Activated T-helper 1 cell treated with Interleukin-2 at 50 U/mL for 16 hours (primary cell): Measurements from ENCODE around the gene PPFIA1.
"Not testable (repeated sequence)": the region's sequence is repeated elsewhere in the genome, so short reads cannot be mapped to it uniquely, and the experiment has no call there.

Experiments
- DNase-seq: peaks from one replicate; pipeline ENCODE4 v3.0.0-alpha.2; 2020; ENCODE audit warnings: low read depth

The PPFIA1 gene

DNA sequence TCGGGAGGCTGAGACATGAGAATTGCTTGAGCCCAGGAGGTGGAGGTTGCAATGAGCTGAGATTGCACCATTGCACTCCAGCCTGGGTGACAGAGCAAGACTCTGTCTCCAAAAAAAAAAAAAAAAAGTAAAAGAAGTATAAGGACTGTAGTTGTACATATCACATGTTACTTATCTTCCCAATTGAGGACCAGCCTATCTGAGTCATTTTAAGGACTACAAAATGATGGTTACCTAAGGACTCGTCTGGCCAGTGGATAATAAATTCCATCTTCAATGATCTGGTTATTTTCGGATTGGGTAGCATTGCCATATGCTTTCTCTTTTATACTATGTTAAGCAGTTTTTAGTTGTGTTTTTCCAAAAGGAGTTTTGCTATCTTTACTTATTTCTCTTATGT, 55.3 kb downstream of the PPFIA1 start:
- no peak for DNase-seq

DNA sequence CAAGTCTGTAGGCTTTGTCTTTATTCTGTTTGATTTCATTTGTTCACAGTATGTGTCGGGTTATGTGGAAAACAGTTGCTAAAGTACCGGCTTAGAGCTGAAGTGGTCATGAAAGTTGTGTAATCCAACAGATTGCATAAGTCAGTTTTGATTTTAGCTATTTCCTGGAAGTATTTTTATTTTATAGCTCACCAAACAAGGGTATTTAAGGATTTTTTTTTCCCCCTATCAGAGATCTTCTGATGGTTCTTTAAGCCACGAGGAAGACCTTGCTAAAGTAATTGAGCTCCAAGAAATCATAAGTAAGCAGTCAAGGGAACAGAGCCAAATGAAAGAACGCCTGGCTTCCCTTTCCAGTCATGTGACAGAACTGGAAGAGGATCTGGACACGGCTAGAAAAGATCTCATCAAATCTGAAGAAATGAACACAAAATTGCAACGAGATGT, 55.9 kb downstream of the PPFIA1 start:
- no peak for DNase-seq

DNA sequence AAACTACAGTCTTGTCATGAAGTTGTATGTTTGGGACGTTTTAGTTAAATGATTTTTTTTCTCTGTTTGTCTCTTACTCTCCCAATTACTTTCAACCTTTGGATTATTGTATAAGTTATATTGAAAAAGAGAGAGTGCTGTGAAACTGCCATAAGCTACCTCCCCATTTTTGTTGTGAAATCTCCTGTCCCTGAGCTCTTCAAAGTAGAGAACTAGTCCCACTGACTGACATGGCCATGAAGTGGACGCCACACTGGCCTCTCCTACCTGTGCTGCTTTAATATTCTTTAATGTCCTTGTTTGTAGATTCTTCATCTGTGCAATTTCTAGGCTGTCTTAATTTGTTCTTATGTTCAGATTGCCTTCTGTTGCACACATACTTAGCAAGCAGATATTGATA, 56.3 kb downstream of the PPFIA1 start:
- no peak for DNase-seq

DNA sequence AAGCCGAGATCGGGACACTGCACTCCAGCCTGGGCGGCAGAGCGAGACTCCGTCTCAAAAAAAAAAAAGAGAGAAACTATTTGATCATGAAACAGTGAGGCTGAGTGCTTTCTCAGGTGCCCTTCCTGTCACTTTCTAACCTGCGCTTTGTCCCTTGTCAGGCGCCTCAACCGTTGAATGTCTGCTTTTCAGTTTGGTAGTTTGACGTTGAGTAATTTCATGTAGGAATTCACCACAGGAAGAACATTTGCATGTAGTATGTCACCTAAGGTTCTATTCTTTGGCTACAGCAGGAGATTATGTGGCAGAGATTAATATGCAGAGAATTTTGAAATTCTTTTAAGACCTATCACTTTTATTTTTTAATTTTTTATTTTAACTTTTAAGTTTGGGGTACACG, 57.2 kb downstream of the PPFIA1 start:
- DNase-seq = no peak

DNA sequence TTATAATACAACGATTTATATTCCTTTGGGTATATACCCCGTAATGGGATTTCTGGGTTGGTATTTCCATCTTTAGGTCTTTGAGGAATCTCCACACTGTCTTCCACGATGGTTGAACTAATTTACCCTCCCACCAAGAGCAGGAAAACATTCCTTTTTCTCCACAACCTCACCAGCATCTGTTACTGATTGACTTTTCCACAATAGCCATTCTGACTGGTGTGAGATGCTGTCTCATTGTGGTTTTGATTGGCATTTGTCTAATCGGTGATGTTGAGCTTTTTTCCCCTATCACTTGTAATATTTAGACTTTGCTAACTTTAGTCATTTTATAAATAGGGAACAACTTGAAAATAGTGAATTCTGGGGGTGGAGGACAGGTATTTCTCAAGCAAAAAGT, 58.1 kb downstream of the PPFIA1 start:
- DNase-seq = no peak

DNA sequence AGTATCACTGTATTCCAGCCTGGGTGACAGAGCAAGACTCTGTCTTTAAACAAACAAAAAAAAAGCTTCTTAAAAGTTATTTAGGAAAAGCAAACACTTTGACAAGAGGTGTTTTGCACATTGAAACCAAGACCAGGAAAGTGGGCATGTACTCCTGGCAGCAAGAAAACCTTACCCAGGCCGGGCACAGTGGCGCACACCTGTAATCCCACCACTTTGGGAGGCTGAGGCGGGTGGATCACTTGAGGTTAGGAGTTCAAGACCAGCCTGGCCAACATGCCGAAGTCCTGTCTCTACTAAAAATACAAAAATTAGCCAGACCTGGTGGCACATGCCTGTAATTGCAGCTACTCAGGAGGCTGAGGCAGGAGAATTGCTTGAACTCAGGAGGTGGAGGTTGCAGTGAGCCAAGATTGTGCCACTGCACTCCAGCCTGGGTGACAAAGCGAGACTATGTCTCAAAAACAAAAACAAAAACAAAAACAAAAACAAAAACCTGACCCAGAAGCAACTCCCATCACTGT, 60.9 kb downstream of the PPFIA1 start:
- not testable (repeated sequence) for DNase-seq

DNA sequence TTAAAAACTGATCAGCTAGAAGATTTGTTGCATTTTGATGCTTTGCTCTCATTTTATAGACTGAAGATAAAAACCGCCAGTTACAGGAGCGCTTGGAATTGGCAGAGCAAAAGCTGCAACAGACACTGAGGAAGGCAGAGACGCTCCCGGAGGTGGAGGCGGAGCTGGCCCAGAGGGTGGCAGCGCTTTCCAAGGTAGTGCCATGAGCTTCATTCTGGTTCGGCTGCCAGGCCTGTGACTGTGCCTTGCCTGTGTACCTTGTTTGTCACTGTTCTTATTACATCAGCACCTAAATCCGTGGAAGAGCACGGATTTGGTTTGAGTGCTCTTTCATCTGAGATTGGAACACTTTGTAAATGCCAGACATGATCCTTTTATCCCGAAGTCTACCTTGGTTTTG, 61.4 kb downstream of the PPFIA1 start:
- DNase-seq = no peak

DNA sequence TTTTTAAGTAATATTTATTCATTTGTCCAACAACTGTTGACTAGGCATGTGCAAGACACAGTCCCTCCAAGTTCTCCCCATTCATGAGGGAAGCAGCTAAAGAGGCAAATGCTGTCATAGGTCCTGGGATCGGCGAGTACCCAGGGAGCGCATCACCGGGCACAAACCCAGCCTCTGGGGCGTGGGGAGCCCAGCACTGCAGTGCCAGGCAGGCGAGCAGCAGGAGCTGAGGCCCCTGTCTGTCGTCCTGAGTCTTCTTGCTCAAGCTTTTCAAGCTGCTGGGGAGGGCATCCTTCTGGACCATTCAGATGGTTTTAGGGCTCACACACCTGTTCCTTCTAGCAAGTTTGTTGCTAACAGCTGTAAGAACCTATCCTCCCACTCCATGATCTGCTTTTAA, 62.1 kb downstream of the PPFIA1 start:
- DNase-seq = no peak

DNA sequence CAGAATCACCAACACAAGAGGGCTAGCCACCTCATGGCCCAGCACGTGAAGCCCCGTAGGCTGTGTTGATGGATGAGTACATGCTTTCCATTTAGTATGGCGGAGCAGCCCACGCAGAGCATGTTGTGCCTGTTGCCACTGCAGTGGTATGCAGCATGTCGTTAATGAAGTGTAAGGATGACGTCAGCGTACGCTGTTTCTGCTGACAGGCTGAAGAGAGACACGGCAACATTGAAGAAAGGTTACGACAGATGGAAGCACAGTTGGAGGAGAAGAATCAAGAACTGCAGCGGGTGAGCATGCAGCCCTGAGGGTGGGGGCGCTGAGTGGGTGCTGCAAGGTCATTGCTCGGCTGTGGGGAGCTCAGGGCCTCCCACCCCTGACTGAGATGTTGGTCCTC, 62.8 kb downstream of the PPFIA1 start:
- no peak for DNase-seq

DNA sequence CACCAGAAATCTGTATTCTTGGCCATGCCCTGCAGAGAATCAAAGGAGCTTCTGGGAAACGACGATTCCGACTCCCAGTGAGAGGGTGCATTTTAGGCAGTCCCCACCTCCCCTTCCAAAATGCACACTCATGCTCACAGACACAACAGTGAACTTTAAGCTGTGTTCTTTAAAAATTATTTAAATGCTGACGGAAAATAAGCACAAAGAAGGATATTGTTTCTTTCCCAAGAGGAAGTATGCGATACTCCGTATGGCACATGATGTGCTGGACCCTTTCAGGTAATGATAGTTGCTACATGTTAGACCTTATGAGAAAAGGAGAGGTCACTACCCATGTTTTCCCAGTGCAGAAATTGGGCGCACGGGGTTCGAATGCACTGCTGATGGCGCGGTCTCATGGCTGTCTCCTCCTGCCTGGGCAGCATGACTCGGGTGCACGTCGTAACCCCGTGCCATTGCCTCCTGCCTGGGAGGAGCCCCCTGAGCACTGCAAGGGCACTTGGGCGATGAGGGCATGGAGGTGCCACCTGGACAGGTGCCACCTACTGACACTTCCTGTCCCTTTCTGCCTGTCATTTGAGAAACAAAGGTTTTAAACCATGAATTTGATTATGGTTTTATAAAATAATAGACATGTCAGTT, 64.0 kb downstream of the PPFIA1 start:
- DNase-seq = no peak

DNA sequence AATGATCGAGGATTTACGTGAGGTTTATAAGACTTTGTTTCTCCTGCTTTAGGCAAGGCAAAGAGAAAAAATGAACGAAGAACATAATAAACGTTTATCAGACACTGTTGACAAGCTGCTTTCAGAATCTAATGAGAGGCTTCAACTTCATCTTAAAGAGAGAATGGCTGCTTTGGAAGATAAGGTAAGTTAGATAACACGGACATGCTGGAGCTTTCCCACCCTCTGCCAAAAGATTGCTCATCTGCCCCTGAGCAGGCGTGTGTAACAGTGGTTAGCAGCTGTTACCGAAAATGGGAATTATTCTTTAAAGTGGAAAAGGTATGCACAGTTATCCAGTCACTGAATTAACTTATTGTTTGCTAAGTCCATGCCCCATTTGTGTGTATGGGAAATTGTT, 65.0 kb downstream of the PPFIA1 start:
- DNase-seq = no peak

DNA sequence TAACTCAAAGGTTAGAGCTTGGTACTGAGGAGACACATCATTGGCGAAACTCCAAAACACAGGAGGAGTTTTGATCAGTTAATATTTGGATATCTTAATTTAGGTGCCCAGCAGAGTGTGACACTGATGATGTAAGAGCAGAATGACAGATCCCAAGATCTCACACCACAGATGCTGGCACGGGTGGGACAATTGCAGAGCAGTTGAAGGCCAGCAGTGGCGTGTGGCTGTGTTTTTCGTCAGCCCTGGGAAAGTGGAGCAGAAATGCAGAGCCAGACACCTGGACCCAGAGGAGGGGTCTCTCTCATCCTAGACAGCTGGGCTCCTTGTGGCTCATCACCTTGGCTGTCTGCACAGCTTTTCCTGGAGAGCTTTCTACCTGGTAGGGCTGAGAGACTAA, 68.1 kb downstream of the PPFIA1 start:
- no peak for DNase-seq

DNA sequence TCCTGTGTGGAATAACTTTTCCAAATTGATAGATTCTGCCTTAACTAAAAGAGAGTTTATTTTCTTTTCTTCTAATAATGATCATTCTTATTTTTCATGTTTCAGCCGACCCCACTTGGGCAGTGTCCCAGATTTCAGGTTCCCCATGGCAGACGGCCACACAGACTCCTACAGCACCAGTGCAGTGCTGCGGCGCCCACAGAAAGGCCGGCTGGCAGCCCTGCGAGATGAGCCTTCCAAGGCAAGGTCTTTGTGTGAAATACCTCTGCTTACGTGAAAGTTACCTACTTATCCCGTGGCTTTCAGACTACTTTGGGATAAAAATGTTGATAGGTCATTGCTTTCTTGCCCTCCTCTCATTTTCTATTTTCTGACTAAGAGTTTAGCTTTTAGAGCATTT, 68.6 kb downstream of the PPFIA1 start:
- no peak for DNase-seq

DNA sequence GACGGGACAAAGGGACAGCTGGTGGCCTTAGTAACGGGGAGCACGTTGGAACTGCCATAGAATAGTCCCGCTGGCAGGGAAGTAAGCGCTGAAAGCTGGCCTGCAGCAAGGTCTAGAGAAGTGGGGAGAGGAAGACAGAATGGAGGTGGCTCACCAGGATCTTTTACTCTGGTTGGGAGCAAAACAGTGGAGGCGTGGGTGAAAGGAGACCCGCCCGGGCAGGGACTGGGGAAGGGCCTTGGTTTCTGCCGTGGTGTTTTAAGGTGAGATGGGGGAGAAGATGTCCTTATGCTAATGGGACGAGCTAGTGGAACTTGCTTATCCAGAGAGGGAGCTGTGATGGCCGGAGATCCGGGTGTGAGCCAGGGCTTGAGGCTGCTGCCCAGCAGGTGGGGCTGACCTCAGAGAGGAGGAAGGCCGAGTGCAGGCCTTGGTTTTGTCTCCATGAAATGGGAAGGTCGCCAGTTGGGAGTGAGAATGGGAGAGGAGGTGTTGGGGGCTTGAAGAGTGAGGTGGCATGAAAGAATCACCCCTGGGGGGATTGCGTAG, 71.5 kb downstream of the PPFIA1 start:
- DNase-seq = no peak

DNA sequence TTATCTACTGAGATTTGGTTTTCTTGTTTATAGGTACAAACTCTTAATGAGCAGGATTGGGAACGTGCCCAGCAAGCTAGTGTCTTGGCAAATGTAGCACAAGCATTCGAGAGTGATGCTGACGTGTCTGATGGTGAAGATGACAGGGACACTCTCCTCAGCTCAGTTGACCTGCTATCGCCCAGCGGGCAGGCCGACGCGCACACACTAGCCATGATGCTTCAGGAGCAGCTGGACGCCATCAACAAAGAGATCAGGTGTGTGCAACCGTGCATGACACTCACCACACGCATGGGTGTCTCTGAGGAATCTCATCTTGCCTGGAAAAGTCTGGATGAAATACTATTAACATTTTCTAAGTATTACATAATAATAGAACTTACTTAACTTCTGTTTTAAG, 73.1 kb downstream of the PPFIA1 start:
- DNase-seq = no peak

DNA sequence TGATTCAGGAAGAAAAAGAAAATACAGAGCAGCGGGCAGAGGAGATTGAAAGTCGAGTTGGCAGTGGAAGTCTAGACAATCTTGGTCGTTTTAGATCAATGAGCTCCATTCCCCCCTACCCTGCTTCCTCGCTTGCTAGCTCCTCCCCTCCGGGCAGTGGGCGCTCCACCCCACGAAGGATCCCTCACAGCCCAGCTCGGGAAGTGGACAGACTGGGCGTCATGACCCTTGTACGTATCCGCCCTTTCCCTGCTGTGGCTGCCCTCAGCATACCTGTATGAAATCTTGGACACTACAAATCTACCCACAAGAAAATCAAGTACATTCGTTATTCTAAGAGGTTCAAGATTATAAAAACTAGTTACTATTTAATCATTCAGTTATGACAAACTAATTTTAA, 77.7 kb downstream of the PPFIA1 start:
- no peak for DNase-seq

DNA sequence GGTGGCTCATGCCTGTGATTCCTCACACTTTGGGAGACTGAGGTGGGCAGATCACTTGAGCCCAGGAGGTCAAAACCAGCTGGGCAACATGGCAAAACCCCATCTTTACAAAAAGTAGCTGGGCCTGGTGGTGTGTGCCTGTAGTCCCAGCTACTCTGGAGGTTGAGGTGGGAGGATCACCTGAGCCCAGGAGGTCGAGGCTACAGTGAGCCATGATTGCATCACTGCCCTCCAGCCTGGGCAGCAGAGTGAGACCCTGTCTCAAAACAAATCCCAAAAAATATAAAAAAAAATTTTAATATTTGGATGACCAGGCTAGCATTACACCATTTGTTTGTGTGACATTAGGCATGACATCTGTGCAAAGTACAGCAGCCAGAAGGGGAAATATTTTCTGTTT, 78.1 kb downstream of the PPFIA1 start:
- no peak for DNase-seq

DNA sequence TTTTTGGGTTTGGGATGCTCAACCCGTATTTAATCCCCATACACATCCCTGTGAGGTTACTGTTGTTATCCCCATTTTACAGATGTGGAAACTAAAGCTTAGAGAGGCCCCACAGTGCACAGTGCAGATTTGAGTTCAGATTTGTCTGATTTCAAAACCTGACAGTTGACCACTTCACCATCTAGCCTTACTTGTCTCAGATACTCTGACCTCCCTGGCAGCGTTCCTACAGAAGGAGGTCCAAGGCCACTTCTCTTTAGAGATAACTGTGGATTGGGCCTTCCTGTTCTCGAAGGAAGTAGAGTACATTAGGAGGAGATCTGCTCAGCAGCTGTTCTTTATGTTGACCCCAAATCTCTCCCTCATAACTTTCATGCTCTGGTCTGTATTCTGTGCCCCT, 81.2 kb downstream of the PPFIA1 start:
- no peak for DNase-seq

DNA sequence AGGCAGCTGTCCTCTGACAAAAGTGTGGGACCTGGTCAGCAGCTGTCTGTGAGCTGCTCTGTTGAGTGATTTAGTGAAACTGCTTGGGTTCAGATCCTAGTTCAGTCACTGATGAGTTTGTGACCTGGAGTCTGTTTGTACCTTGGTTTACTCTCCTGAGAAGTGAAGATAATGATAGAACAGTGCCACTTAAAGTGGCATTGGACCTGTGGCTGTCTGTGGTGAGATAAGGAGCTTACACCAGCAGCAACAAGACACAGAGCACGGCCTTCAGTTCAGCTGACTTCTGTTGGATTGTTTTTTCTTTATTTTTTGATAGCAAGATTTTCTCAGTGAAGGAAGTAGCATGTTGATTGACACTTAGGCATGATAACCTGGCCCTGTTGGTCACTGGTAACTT, 81.6 kb downstream of the PPFIA1 start:
- no peak for DNase-seq

DNA sequence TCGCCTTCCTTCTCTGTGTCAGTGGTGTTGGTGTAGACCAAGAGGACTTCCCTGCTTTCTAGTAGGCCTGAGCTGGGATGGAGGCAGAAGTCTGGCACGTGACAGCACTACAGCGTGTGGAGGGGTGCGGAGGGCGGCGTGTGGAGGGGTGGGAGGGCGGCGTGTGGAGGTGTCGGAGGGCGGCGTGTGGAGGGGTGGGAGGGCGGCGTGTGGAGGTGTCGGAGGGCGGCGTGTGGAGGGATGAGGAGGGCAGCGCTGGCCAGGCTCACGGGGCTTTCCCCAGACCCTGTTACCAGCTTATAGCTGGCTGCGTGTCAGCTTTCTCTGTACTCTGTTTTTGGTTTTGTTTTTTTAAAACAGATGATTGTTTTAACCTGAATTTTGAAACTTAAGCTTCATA, 82.1 kb downstream of the PPFIA1 start:
- no peak for DNase-seq

DNA sequence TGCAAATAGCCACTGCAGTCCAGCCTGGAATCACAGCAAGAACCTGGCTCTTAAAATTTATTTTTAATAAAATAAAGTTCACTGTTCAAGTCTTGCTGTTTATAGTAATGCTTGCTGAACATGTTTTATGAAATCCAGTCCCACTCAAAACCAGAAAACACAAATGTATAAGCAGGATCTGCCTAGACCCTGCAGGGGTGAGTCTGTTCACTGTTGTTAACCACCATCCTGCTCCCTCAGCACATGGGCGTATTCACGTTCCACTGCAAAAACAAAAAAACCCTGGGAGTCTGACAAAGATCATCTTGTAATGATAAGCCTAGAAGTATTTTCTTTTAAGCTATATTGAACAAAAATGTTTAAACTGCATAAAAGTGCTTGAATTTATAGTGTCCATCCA, 82.8 kb downstream of the PPFIA1 start:
- DNase-seq = no peak

DNA sequence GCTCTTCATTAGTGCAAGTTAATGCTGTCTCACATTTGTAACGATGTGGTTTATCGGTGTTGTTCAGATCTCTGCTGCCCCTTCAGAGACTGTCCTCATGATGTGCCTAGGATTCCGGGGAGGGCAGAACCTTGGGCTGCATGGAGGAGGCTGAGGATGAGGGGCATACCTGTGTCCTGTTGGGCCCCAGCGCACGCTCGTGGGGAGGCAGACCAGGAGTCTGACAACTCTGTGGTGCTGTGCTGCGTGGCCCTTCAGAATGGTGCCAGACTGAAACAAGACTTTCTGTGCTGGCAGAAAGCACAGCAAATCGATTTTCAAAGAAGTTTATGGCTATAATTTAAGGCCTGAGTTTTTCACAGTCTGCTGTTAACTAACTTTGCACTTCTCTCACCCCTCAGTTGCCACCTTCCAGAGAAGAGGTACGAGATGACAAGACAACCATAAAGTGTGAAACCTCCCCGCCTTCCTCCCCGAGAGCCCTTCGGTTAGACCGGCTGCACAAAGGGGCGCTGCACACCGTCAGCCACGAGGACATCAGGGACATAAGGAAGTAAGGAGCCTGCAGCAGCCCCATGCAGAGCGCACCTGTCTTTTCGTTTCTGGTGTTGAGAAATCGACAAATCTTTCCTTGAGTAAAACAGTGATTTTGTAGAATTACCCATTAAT, 83.5 kb downstream of the PPFIA1 start:
- no peak for DNase-seq

DNA sequence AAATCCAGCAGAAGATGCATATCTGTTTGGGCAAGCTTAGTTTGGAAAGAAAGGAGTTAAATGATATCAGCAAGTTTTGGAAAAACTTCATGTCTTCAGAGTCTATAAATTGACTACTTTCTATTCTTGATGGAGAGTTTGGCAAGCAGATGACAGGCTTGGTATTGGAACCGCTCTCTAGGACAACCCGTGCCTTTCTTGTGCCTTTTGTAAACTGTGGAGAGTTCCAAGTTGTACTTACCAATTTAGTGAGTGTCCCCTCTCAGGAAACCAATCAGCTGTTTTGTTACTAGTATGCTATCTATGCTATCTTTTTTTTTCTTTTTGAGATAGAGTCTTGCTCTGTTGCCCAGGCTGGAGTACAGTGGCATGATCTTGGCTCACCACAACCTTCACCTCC, 84.1 kb downstream of the PPFIA1 start:
- no peak for DNase-seq

DNA sequence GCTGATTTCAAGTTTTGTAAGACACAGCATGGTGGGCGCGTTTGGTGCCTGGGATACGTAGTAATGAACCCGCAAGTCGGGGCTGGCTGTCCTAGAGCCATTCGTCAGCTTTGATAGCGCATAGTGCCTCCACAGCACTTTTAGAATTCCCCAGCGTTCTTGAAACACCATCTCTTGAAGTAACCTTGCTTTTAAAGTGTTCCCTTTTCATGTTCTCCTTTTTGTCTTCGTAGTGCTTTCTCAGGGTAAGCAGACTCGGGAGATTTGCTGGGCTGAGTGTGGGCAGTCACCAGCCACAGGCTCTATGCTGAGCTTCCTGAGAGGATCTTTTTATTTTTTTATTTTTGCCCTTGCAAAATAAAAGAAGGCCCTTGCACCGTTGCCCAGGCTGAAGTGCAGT, 88.3 kb downstream of the PPFIA1 start:
- no peak for DNase-seq
